Stimulated activated CD4-positive, alpha-beta T cell treated with anti-CD3 and anti-CD28 coated beads, Interleukin-1b, Interleukin-23, amount 100 ng/mL, for 24 hours (primary cell): ENCODE data around the gene AIF1.

Experiments used
- DNase-seq, 4 experiments: peaks; one replicate each; pipeline ENCODE4 v3.0.0-alpha.2; 2020; ENCODE audit warnings: low read depth in 4 of 4, low spot score in 1 of 4

Gene AIF1

GRCh38 chr6:31661262-31662123 lies 46.5 kb downstream of the AIF1 start:
- no peak for DNase-seq

- DNase-seq, result no peak
Observed at GRCh38 chr6:31662124-31662723, 47.2 kb downstream of the AIF1 start.

GRCh38 chr6:31663126-31663960 lies 48.3 kb downstream of the AIF1 start:
- DNase-seq, result no peak

GRCh38 chr6:31663961-31664789 lies 49.1 kb downstream of the AIF1 start:
- DNase-seq, result no peak

GRCh38 chr6:31664790-31665500 lies 49.9 kb downstream of the AIF1 start, which contains the start of gene GPANK1:
GPANK1 (minus strand) TSS chr6:31664997; CDS start chr6:31664478, 519 bp downstream.
- DNase-seq, result peak; percentile 69 to 87 (median 82)

- peak; percentile 82 to 97 (median 94) for DNase-seq
Observed at GRCh38 chr6:31665501-31666336, 50.7 kb downstream of the AIF1 start, which contains the start of gene CSNK2B. CSNK2B (plus strand) TSS chr6:31666080; CDS start chr6:31666832, 752 bp downstream.

GRCh38 chr6:31666337-31666965 lies 51.4 kb downstream of the AIF1 start:
- no peak for DNase-seq
